K562 (cell line): ENCODE measurements around the gene PSMD8. TPM values are rescaled to one million over a fixed set of nuclear protein-coding genes. Genes with fewer than 3 reads are reported as not detected.
A peak's percentile ranks its signal among the peaks of the same experiment; 100 is the strongest.

Source experiments
- BHLHE40 ChIP-seq: IDR thresholded peaks from 2 replicates; pipeline ENCODE4 v1.6.1; 2011; ENCODE audit warnings: low read length, improper control_type of control experiment
- BRD9 ChIP-seq: fragments of 450-650 bp; IDR thresholded peaks from 2 replicates; pipeline ENCODE4 v1.6.1; 2018; ENCODE audit warnings: low read depth; ENCODE audit not compliant: partially characterized antibody
- DPF2 ChIP-seq: fragments of 450-650 bp; IDR thresholded peaks from 2 replicates; pipeline ENCODE4 v1.6.1; 2016
- ETS1 ChIP-seq: conservative IDR thresholded peaks from 2 replicates; pipeline ENCODE4 v1.6.1; 2011; ENCODE audit warnings: low read depth, mild to moderate bottlenecking, low read length; ENCODE audit not compliant: control insufficient read depth
- EWSR1 ChIP-seq: fragments of 450-650 bp; IDR thresholded peaks from 2 replicates; pipeline ENCODE4 v1.6.1; 2018; ENCODE audit warnings: borderline replicate concordance, mild to moderate bottlenecking, low read depth, moderate library complexity; ENCODE audit not compliant: partially characterized antibody
- FOXO4 ChIP-seq: fragments of 450-650 bp; formaldehyde crosslinking; IDR thresholded peaks from 2 replicates; pipeline ENCODE4 v1.4.0; 2020; ENCODE audit warnings: mild to moderate bottlenecking, moderate library complexity
- KLF6 ChIP-seq: fragments of 250-450 bp; sonication (Bioruptor Pico); IDR thresholded peaks from 2 replicates; pipeline ENCODE4 v1.4.0; 2020; ENCODE audit warnings: mild to moderate bottlenecking, moderate library complexity, borderline replicate concordance
- LARP7 ChIP-seq: fragments of 450-650 bp; IDR thresholded peaks from 2 replicates; pipeline ENCODE4 v1.6.1; 2016
- MED1 ChIP-seq: sonication (generic); formaldehyde crosslinking; IDR thresholded peaks from 2 replicates; pipeline ENCODE4 v1.8.1; 2023; ENCODE audit warnings: missing genetic modification reagents, borderline replicate concordance
- NRF1 ChIP-seq, 2 experiments: fragments of 450-650 bp; IDR thresholded peaks in 1 of 2; conservative IDR thresholded peaks in 1 of 2; 2 replicates each; pipeline ENCODE4 v1.6.1; 2014; ENCODE audit warnings: mild to moderate bottlenecking in 2 of 2
- PCBP1 ChIP-seq: fragments of 200-400 bp; formaldehyde crosslinking; IDR thresholded peaks from 2 replicates; pipeline ENCODE4 v1.6.1; 2018; ENCODE audit warnings: mild to moderate bottlenecking, low read depth, low read length; ENCODE audit not compliant: poor library complexity, severe bottlenecking
- PHB2 ChIP-seq: fragments of 450-650 bp; IDR thresholded peaks from 2 replicates; pipeline ENCODE4 v1.6.1; 2017; ENCODE audit warnings: low read depth
- SETDB1 ChIP-seq: IDR thresholded peaks from one replicate; pipeline ENCODE4 v1.6.1; 2012; ENCODE audit warnings: low read length, control low read depth, inconsistent platforms
- SMARCC2 ChIP-seq: fragments of 450-650 bp; IDR thresholded peaks from 2 replicates; pipeline ENCODE4 v1.6.1; 2017; ENCODE audit warnings: antibody characterized with exemption, moderate library complexity, mild to moderate bottlenecking, low read depth
- SMC3 ChIP-seq: conservative IDR thresholded peaks from 2 replicates; pipeline ENCODE4 v1.6.1; 2011; ENCODE audit warnings: low read depth, low read length, improper control_type of control experiment; ENCODE audit not compliant: insufficient read depth
- SRSF7 ChIP-seq: fragments of 200-400 bp; formaldehyde crosslinking; optimal IDR thresholded peaks from 2 replicates; pipeline ENCODE3; 2017; ENCODE audit warnings: mild to moderate bottlenecking, low read depth, low read length
- TFE3 ChIP-seq: fragments of 450-650 bp; formaldehyde crosslinking; IDR thresholded peaks from 2 replicates; pipeline ENCODE4 v1.4.0; 2020; ENCODE audit warnings: mild to moderate bottlenecking, mixed read lengths
- THAP7 ChIP-seq: fragments of 250-450 bp; sonication (Bioruptor Pico); IDR thresholded peaks from 2 replicates; pipeline ENCODE4 v1.5.0; 2021
- YY1 ChIP-seq, 3 experiments: IDR thresholded peaks; 2 replicates each; pipeline ENCODE4 v1.6.1; 2011; ENCODE audit warnings: low read length in 2 of 3, mild to moderate bottlenecking in 2 of 3, moderate library complexity in 2 of 3, borderline replicate concordance in 1 of 3, control low read depth in 1 of 3, low read depth in 1 of 3; ENCODE audit not compliant: insufficient read depth in 3 of 3, insufficient replicate concordance in 2 of 3, control insufficient read depth in 1 of 3, insufficient read length in 1 of 3; ENCODE audit errors: extremely low read depth in 1 of 3
- ZBTB49 ChIP-seq: sonication (generic); formaldehyde crosslinking; IDR thresholded peaks from 2 replicates; pipeline ENCODE4 v1.8.0; 2022; ENCODE audit warnings: missing genetic modification reagents, mild to moderate bottlenecking, borderline replicate concordance
- ZNF165 ChIP-seq: fragments of 250-450 bp; sonication (Bioruptor Pico); IDR thresholded peaks from 2 replicates; pipeline ENCODE4 v1.4.0; 2020; ENCODE audit warnings: borderline replicate concordance
- ZNF232 ChIP-seq: sonication (generic); formaldehyde crosslinking; IDR thresholded peaks from 2 replicates; pipeline ENCODE4 v1.8.0; 2022; ENCODE audit warnings: mild to moderate bottlenecking, missing genetic modification reagents
- polyA plus RNA-seq, 8 experiments: library from polyadenylated mRNA; depleted of rRNA in 4 of 8; stranded (reverse) in 5 of 8; unstranded in 3 of 8; fragments of >200 nt; fragmentation: Nextera tagmentation in 2 of 8; fragmentation: Illumina TruSeq in 1 of 8; extraction: Ambion mirVana in 2 of 8; extraction: Trizol in 1 of 8; gene quantifications; 2 replicates each; pipeline versions ENCODE4 v1.2.1 to v1.2.3, GENCODE V29; 2011 to 2014; ENCODE audit warnings: inconsistent platforms in 1 of 8, missing spikeins in 1 of 8
- total RNA-seq, 7 experiments: library from RNA; depleted of rRNA in 6 of 7; stranded (reverse); fragments of >200 nt in 6 of 7; fragmentation: Illumina TruSeq in 2 of 7; extraction: Trizol in 2 of 7; gene quantifications; 2 replicates each; pipeline versions ENCODE4 v1.2.1 to v1.2.3, GENCODE V29; 2011 to 2021; ENCODE audit warnings: low replicate concordance in 1 of 7

The PSMD8 gene
- total and polyA plus RNA-seq, 9 of the 15 experiments (the other 6 are each of a cell fraction or from before 2014, with no cell fraction given), result 130 to 583 (median 315) TPM

GRCh38 chr19:38361633-38362075 lies 12.7 kb upstream of the PSMD8 start (continued):
- TF ChIP-seq ZNF165 (CRISPR knock-in tag), result no peak
- TF ChIP-seq EWSR1, result no peak
- no peak for TF ChIP-seq TFE3 (CRISPR knock-in tag)
- TF ChIP-seq SETDB1, result no peak
- no peak for TF ChIP-seq THAP7 (CRISPR knock-in tag)
- no peak for TF ChIP-seq SRSF7
- no peak for TF ChIP-seq PHB2
- TF ChIP-seq BRD9, result no peak
- TF ChIP-seq SMC3, result 0 out of 2 replicates have a peak, but pooled peaks have one; percentile 3
- no peak for TF ChIP-seq KLF6 (CRISPR knock-in tag)
- TF ChIP-seq LARP7, result no peak
- peak; percentile 8 for TF ChIP-seq PCBP1
- no peak for TF ChIP-seq ETS1
- no peak for TF ChIP-seq YY1 (IDR thresholded peaks at IDR 0.05; ENCODE audit: borderline replicate concordance in 1 of 3, control insufficient read depth in 1 of 3, extremely low read depth in 1 of 3, insufficient read depth in 3 of 3, insufficient read length in 1 of 3, insufficient replicate concordance in 2 of 3, low read depth in 1 of 3, low read length in 2 of 3)
- no peak for TF ChIP-seq BHLHE40
- no peak for TF ChIP-seq SMARCC2
- no peak for TF ChIP-seq ZBTB49
- no peak for TF ChIP-seq FOXO4
- TF ChIP-seq MED1 (CRISPR knock-in tag), result no peak
- no peak for TF ChIP-seq DPF2
- TF ChIP-seq ZNF232, result no peak
- TF ChIP-seq NRF1 (conservative IDR thresholded peaks at IDR 0.05 in 1 of 2, IDR thresholded peaks at IDR 0.05 in 1 of 2), result peak; percentile 70 to 77
